B cell (primary cell): Measurements from ENCODE around the gene DCUN1D3. TPM values are rescaled to one million over a fixed set of nuclear protein-coding genes. Genes with fewer than 3 reads are reported as not detected.

Experiments used
- ATAC-seq: fragments of 200-7000 bp; cut with Tn5 transposase; one replicate; pipeline ENCODE4 v1.10.0; 2021; ENCODE audit warnings: low read depth, mild to moderate bottlenecking, moderate number of reproducible peaks, moderate library complexity
- CTCF ChIA-PET: fragments of 350-600 bp; sonication (Branson Sonifier 250); formaldehyde crosslinking; loops from one replicate; lab custom pipeline; 2021; ENCODE audit warnings: antibody characterized with exemption, inconsistent platforms; lab: Charles Lee
- POLR2A ChIA-PET: fragments of 350-600 bp; sonication (Branson Sonifier 250); formaldehyde crosslinking; loops from one replicate; lab custom pipeline; 2021; ENCODE audit warnings: antibody characterized with exemption; lab: Charles Lee
- DNase-seq: peaks from one replicate; pipeline ENCODE4 v3.0.0; 2013
- H2AFZ ChIP-seq: 2 replicates; pipeline ENCODE4 v1.6.1; 2012; ENCODE audit warnings: mild to moderate bottlenecking, low read depth, low read length; ENCODE audit not compliant: insufficient read depth, poor library complexity, severe bottlenecking
- H3K27ac ChIP-seq, 2 donors: 1 replicate in 1 of 2; 2 replicates in 1 of 2; pipeline ENCODE4 v1.5.1; 2012 to 2013; ENCODE audit warnings: low read length in 2 of 2, mild to moderate bottlenecking in 2 of 2, moderate library complexity in 1 of 2
- H3K27me3 ChIP-seq, 4 experiments: fragments of 200-600 bp in 1 of 4; sonication (generic) in 1 of 4; replicated peaks in 1 of 4; 1 replicate in 2 of 4; 2 replicates in 2 of 4; pipeline versions ENCODE4 v1.6.1 to v1.7.0; 2013 to 2016; ENCODE audit warnings: low read length in 3 of 4, mild to moderate bottlenecking in 2 of 4, mixed read lengths in 1 of 4, moderate library complexity in 1 of 4; ENCODE audit not compliant: insufficient read depth in 4 of 4, control insufficient read depth in 3 of 4; ENCODE audit errors: control extremely low read depth in 1 of 4
- H3K36me3 ChIP-seq, 2 experiments: replicated peaks in 1 of 2; 1 replicate in 1 of 2; 2 replicates in 1 of 2; pipeline versions ENCODE4 v1.6.1 to v1.7.1; 2013; ENCODE audit warnings: low read length in 1 of 2; ENCODE audit not compliant: insufficient read depth in 2 of 2, control insufficient read depth in 1 of 2; ENCODE audit errors: control extremely low read depth in 1 of 2, extremely low read depth in 1 of 2
- H3K4me1 ChIP-seq, 2 donors: fragments of 200-600 bp in 1 of 2; sonication (generic) in 1 of 2; 1 replicate in 1 of 2; 2 replicates in 1 of 2; pipeline versions ENCODE4 v1.5.1 to v1.6.1; 2013 to 2017; ENCODE audit warnings: low read length in 2 of 2; ENCODE audit not compliant: control insufficient read depth in 2 of 2, insufficient read depth in 2 of 2
- H3K4me2 ChIP-seq: replicated peaks from 2 replicates; pipeline ENCODE3; 2012; ENCODE audit warnings: mild to moderate bottlenecking, low read depth, low read length; ENCODE audit not compliant: poor library complexity, severe bottlenecking
- H3K4me3 ChIP-seq, 5 experiments: fragments of 200-600 bp in 1 of 5; sonication (generic) in 1 of 5; 1 replicate in 3 of 5; 2 replicates in 2 of 5; pipeline versions ENCODE4 v1.5.1 to v1.7.0; 2011 to 2016; ENCODE audit warnings: low read length in 4 of 5, mild to moderate bottlenecking in 4 of 5, low read depth in 2 of 5, control low read depth in 1 of 5, moderate library complexity in 1 of 5; ENCODE audit not compliant: insufficient read depth in 1 of 5; ENCODE audit errors: control extremely low read depth in 1 of 5, extremely low read depth in 1 of 5
- H3K79me2 ChIP-seq: fragments of 200-600 bp; sonication (generic); one replicate; pipeline ENCODE4 v1.6.0; 2016; ENCODE audit warnings: low read length; ENCODE audit not compliant: control insufficient read depth, insufficient read depth
- H3K9ac ChIP-seq: fragments of 200-600 bp; sonication (generic); 2 replicates; pipeline ENCODE4 v1.6.1; 2017; ENCODE audit warnings: mild to moderate bottlenecking, low read length, moderate library complexity
- H3K9me3 ChIP-seq, 3 donors: one replicate each; pipeline versions ENCODE4 v1.6.1 to v1.7.1; 2013; ENCODE audit warnings: low read length in 2 of 3; ENCODE audit not compliant: control insufficient read depth in 2 of 3, insufficient read depth in 1 of 3; ENCODE audit errors: control extremely low read depth in 1 of 3
- H4K20me1 ChIP-seq: 2 replicates; pipeline ENCODE4 v1.6.0; 2012; ENCODE audit warnings: mild to moderate bottlenecking, low read length; ENCODE audit not compliant: insufficient read depth, control insufficient read depth, poor library complexity, severe bottlenecking
- H3K27ac Mint-ChIP-seq: one replicate; pipeline ENCODE4 v1.8.0; 2021; ENCODE audit warnings: mixed read lengths
- H3K27me3 Mint-ChIP-seq: one replicate; pipeline ENCODE4 v1.8.0; 2021; ENCODE audit warnings: mixed read lengths
- H3K4me1 Mint-ChIP-seq: one replicate; pipeline ENCODE4 v1.8.0; 2021; ENCODE audit warnings: mixed read lengths
- H3K4me3 Mint-ChIP-seq: one replicate; pipeline ENCODE4 v1.8.0; 2021; ENCODE audit warnings: mixed read lengths
- H3K9me3 Mint-ChIP-seq: one replicate; pipeline ENCODE4 v1.8.0; 2022; ENCODE audit warnings: mixed read lengths; ENCODE audit not compliant: insufficient read depth
- EZH2 ChIP-seq: IDR thresholded peaks from 2 replicates; pipeline ENCODE4 v1.6.1; 2012; ENCODE audit warnings: borderline replicate concordance, low read depth, mild to moderate bottlenecking, moderate library complexity, low read length; ENCODE audit not compliant: insufficient read depth, poor library complexity, severe bottlenecking
- WGBS: methylation state at CpG from one replicate; pipeline ENCODE4 v1.1.5; 2013; ENCODE audit warnings: missing lambda C conversion rate; ENCODE audit not compliant: insufficient coverage; 5-methylcytosine and 5-hydroxymethylcytosine counted together
- intact Hi-C: fragments of 100-400 bp; cut with micrococcal nuclease; formaldehyde crosslinking; loops from one replicate; pipeline ENCODE4 v1.10.0; 2022
- polyA plus RNA-seq: library from polyadenylated mRNA; depleted of rRNA; stranded (reverse); fragments of >200 nt; gene quantifications from 2 replicates; pipeline ENCODE4 v1.2.3, GENCODE V29; 2012
- total RNA-seq, 2 donors: library from RNA; stranded (reverse); fragments of 120-200 nt in 1 of 2; gene quantifications; 1 replicate in 1 of 2; 2 replicates in 1 of 2; pipeline versions ENCODE4 v1.2.3 to v1.2.4, GENCODE V29; 2013 to 2022
- TF ChIP-seq, protein P1 (sequence below): fragments of 200-600 bp; IDR thresholded peaks from one replicate; pipeline ENCODE4 v1.8.0; 2022; ENCODE audit warnings: antibody characterized with exemption, mild to moderate bottlenecking

The DCUN1D3 gene
- total and polyA plus RNA-seq, 2 donors (not counting 1 experiment from before 2014, with no cell fraction given): 2.0 to 5.0 TPM

DNA sequence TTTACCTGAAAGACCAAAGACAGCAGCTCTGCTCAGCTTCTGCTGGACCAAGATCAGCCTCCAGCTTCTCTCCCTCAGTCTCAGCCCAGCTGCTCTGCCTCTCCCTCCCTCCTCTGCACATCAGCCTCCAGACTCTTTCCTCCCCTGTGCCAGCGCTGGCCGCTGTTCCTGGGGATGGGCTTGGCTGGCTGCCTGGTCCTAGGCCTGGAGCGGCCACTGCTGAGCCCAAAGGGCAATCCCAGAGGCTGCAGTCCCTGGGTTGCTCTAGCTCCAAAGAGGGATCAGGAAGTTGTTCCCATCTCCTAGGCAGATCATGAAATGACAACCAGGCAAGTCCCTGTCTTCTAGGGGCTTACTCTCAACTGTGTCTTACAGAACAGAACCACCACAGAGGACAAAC, 31.3 kb downstream of the DCUN1D3 start:
- peaks cover 8 to 9% of the 10 kb centered on the region in 2 donors for H3K4me1 ChIP-seq
- Mint-ChIP-seq H3K4me3 (no peak overlapping the region), H3K27me3 (no peaks in the 10 kb centered on the region), H3K27ac (no peak overlapping the region), H3K4me1 (peaks cover 19% of the 10 kb centered on the region), H3K9me3 (no peaks in the 10 kb centered on the region)
- WGBS: 87% methylated on average over 3 of the region's 3 CpGs
- CTCF ChIA-PET: no interaction called here
- H3K4me2 ChIP-seq: no peak overlapping the region
- ATAC-seq (no peak), DNase-seq (no peak)
- intact Hi-C loops: no loop called here
- no peaks in the 10 kb centered on the region for H3K27me3 ChIP-seq
- H3K9ac ChIP-seq: no peak overlapping the region
- H3K36me3 ChIP-seq: peaks cover 0 to 6% of the 10 kb centered on the region in 2 experiments
- TF ChIP-seq EZH2: no peak
- TF ChIP-seq, protein P1, sequence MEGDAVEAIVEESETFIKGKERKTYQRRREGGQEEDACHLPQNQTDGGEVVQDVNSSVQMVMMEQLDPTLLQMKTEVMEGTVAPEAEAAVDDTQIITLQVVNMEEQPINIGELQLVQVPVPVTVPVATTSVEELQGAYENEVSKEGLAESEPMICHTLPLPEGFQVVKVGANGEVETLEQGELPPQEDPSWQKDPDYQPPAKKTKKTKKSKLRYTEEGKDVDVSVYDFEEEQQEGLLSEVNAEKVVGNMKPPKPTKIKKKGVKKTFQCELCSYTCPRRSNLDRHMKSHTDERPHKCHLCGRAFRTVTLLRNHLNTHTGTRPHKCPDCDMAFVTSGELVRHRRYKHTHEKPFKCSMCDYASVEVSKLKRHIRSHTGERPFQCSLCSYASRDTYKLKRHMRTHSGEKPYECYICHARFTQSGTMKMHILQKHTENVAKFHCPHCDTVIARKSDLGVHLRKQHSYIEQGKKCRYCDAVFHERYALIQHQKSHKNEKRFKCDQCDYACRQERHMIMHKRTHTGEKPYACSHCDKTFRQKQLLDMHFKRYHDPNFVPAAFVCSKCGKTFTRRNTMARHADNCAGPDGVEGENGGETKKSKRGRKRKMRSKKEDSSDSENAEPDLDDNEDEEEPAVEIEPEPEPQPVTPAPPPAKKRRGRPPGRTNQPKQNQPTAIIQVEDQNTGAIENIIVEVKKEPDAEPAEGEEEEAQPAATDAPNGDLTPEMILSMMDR: no peak
- H2AFZ ChIP-seq: no peak overlapping the region
- no peaks in the 10 kb centered on the region for H3K9me3 ChIP-seq
- no peak overlapping the region for H3K4me3 ChIP-seq
- POLR2A ChIA-PET: no interaction called here
- H3K79me2 ChIP-seq: peaks cover 83% of the 10 kb centered on the region
- peaks cover 28% of the 10 kb centered on the region for H4K20me1 ChIP-seq
- H3K27ac ChIP-seq: no peak overlapping the region

DNA sequence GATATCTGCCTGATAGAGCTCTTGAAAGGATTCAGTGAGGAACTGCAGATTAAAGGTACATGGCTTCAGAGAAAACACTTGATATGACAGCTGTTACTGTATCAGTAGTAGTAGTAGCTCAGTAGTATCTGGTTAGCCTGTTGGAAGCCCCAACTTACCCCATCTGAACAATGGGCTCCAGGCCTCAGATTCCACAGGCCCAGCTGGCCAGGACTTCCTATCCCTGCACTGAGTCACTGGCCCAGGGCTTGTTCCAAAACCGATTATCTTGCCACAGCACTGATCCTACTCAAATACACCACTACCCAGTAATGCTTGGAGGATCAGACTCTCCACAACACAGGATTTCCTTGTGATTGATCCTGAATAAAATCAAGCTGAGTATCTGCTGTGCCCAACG, 32.6 kb downstream of the DCUN1D3 start:
- Histone ChIP-seq H3K4me3 (no peak overlapping the region), H3K36me3 (peaks cover 0 to 6% of the 10 kb centered on the region in 2 experiments), H3K79me2 (peaks cover 84% of the 10 kb centered on the region), H3K27me3 (no peaks in the 10 kb centered on the region), H3K9me3 (no peaks in the 10 kb centered on the region), H2AFZ (no peak overlapping the region), H3K4me1 (peaks cover 0 to 3% of the 10 kb centered on the region in 2 donors), H4K20me1 (peaks cover 28% of the 10 kb centered on the region), H3K4me2 (no peak overlapping the region), H3K9ac (no peak overlapping the region), H3K27ac (no peak overlapping the region)
- intact Hi-C loops: no loop called here
- H3K9me3 Mint-ChIP-seq: no peaks in the 10 kb centered on the region
- POLR2A ChIA-PET: no interaction called here
- no peak overlapping the region for H3K27ac Mint-ChIP-seq
- TF ChIP-seq, protein P1: no peak
- no peak for TF ChIP-seq EZH2
- no peak overlapping the region for H3K4me3 Mint-ChIP-seq
- DNase-seq (no peak), ATAC-seq (no peak)
- peaks cover 13% of the 10 kb centered on the region for H3K4me1 Mint-ChIP-seq
- CTCF ChIA-PET: interaction anchor here (4.0 kb wide), 1 partner anchor 16 kb away, joined by 21 read pairs; no protein-coding TSS in a partner anchor
- WGBS: 100% methylated on average over 2 of the region's 2 CpGs
- H3K27me3 Mint-ChIP-seq: no peaks in the 10 kb centered on the region
